K562 (cell line): Measurements from ENCODE around the gene ATP5ME. TPM values are rescaled to one million over a fixed set of nuclear protein-coding genes. Genes with fewer than 3 reads are reported as not detected.

ENCODE experiments used
- CBX2 ChIP-seq: fragments of 200-600 bp; sonication (generic); IDR thresholded peaks from one replicate; pipeline ENCODE4 v1.6.1; 2012; ENCODE audit warnings: mild to moderate bottlenecking, low read length, inconsistent platforms; ENCODE audit not compliant: insufficient read depth, poor library complexity, severe bottlenecking
- CEBPB ChIP-seq: fragments of 450-650 bp; IDR thresholded peaks from 2 replicates; pipeline ENCODE4 v1.6.1; 2016; ENCODE audit warnings: missing genetic modification characterization, missing compliant biosample characterization
- KLF13 ChIP-seq: fragments of 450-650 bp; IDR thresholded peaks from 2 replicates; pipeline ENCODE4 v1.6.1; 2016; ENCODE audit warnings: missing genetic modification characterization, low read depth, mild to moderate bottlenecking, missing compliant biosample characterization, moderate library complexity, borderline replicate concordance
- MCM5 ChIP-seq: fragments of 450-650 bp; IDR thresholded peaks from 2 replicates; pipeline ENCODE4 v1.6.1; 2016; ENCODE audit warnings: low read depth
- MLX ChIP-seq, 2 experiments: fragments of 450-650 bp in 1 of 2; sonication (generic) in 1 of 2; formaldehyde crosslinking; conservative IDR thresholded peaks; 2 replicates each; pipeline versions ENCODE4 v1.4.0 to v1.8.1; 2020 to 2022; ENCODE audit warnings: mild to moderate bottlenecking in 1 of 2, missing genetic modification reagents in 1 of 2
- MXI1 ChIP-seq: IDR thresholded peaks from 2 replicates; pipeline ENCODE4 v1.6.1; 2011; ENCODE audit warnings: low read depth, mild to moderate bottlenecking, improper control_type of control experiment, low read length
- MYC ChIP-seq, 2 experiments: fragments of 250-450 bp in 1 of 2; sonication (Bioruptor Pico) in 1 of 2; IDR thresholded peaks; 2 replicates each; pipeline versions ENCODE4 v1.5.1 to v1.6.1; 2012 to 2021; ENCODE audit warnings: low read depth in 2 of 2, borderline replicate concordance in 1 of 2, improper control_type of control experiment in 1 of 2, low read length in 1 of 2, mild to moderate bottlenecking in 1 of 2, moderate library complexity in 1 of 2
- NFIX ChIP-seq: fragments of 250-450 bp; sonication (Bioruptor Pico); IDR thresholded peaks from 2 replicates; pipeline ENCODE4 v1.4.0; 2020; ENCODE audit warnings: low read depth, mild to moderate bottlenecking, moderate library complexity
- NR2C2 ChIP-seq, 2 experiments: fragments of 200-800 bp in 1 of 2; sonication (Bioruptor generic) in 1 of 2; sonication (generic) in 1 of 2; formaldehyde crosslinking in 1 of 2; IDR thresholded peaks; 2 replicates each; pipeline versions ENCODE4 v1.6.1 to v1.8.0; 2016 to 2022; ENCODE audit warnings: mild to moderate bottlenecking in 1 of 2, missing compliant biosample characterization in 1 of 2, missing genetic modification characterization in 1 of 2, missing genetic modification reagents in 1 of 2
- PURB ChIP-seq: sonication (generic); formaldehyde crosslinking; IDR thresholded peaks from 2 replicates; pipeline ENCODE4 v1.9.0; 2021; ENCODE audit warnings: low read depth, mild to moderate bottlenecking, missing genetic modification reagents
- RHOXF2B ChIP-seq: fragments of 250-450 bp; sonication (Bioruptor Pico); conservative IDR thresholded peaks from 2 replicates; pipeline ENCODE4 v1.5.1; 2021
- ZBTB49 ChIP-seq: sonication (generic); formaldehyde crosslinking; IDR thresholded peaks from 2 replicates; pipeline ENCODE4 v1.8.0; 2022; ENCODE audit warnings: missing genetic modification reagents, mild to moderate bottlenecking, borderline replicate concordance
- ZNF445 ChIP-seq: fragments of 250-450 bp; sonication (Bioruptor Pico); IDR thresholded peaks from 2 replicates; pipeline ENCODE4 v1.4.0; 2020; ENCODE audit warnings: low read depth, mild to moderate bottlenecking, moderate library complexity
- ZNF780A ChIP-seq: fragments of 250-450 bp; sonication (Bioruptor Pico); IDR thresholded peaks from 2 replicates; pipeline ENCODE4 v1.5.0; 2021; ENCODE audit warnings: mild to moderate bottlenecking
- polyA plus RNA-seq, 8 experiments: library from polyadenylated mRNA; depleted of rRNA in 4 of 8; stranded (reverse) in 5 of 8; unstranded in 3 of 8; fragments of >200 nt; fragmentation: Nextera tagmentation in 2 of 8; fragmentation: Illumina TruSeq in 1 of 8; extraction: Ambion mirVana in 2 of 8; extraction: Trizol in 1 of 8; gene quantifications; 2 replicates each; pipeline versions ENCODE4 v1.2.1 to v1.2.3, GENCODE V29; 2011 to 2014; ENCODE audit warnings: inconsistent platforms in 1 of 8, missing spikeins in 1 of 8
- total RNA-seq, 7 experiments: library from RNA; depleted of rRNA in 6 of 7; stranded (reverse); fragments of >200 nt in 6 of 7; fragmentation: Illumina TruSeq in 2 of 7; extraction: Trizol in 2 of 7; gene quantifications; 2 replicates each; pipeline versions ENCODE4 v1.2.1 to v1.2.3, GENCODE V29; 2011 to 2021; ENCODE audit warnings: low replicate concordance in 1 of 7
- TF ChIP-seq, protein P1 (sequence below), 3 experiments: IDR thresholded peaks in 2 of 3; conservative IDR thresholded peaks in 1 of 3; 2 replicates each; pipeline ENCODE4 v1.5.1; 2011 to 2012; ENCODE audit warnings: low read length in 3 of 3, mild to moderate bottlenecking in 3 of 3, control low read depth in 2 of 3, improper control_type of control experiment in 1 of 3, inconsistent platforms in 1 of 3, low read depth in 1 of 3, mixed read lengths in 1 of 3, moderate library complexity in 1 of 3; ENCODE audit not compliant: insufficient read depth in 2 of 3
- TF ChIP-seq, protein P2 (sequence below): fragments of 450-650 bp; IDR thresholded peaks from 2 replicates; pipeline ENCODE4 v1.6.1; 2017; ENCODE audit warnings: antibody characterized with exemption
- TF ChIP-seq, protein P3 (sequence below): fragments of 450-650 bp; formaldehyde crosslinking; IDR thresholded peaks from 2 replicates; pipeline ENCODE4 v1.4.0; 2020; ENCODE audit warnings: mild to moderate bottlenecking

ATP5ME gene
- total and polyA plus RNA-seq, 9 of the 15 experiments (the other 6 are each of a cell fraction or from before 2014, with no cell fraction given): 509 to 2,480 (median 887) TPM

GRCh38 chr4:687048-687970, 13.2 kb upstream of the ATP5ME start (continued):
- TF ChIP-seq MYC (IDR thresholded peaks at IDR 0.05; ENCODE audit: low read depth, low read length) (peak; percentile 66), MYC (CRISPR knock-in tag; IDR thresholded peaks at IDR 0.05; ENCODE audit: borderline replicate concordance, low read depth) (no peak), NFIX (CRISPR knock-in tag) (no peak), MCM5 (no peak), MXI1 (no peak), ZBTB49 (no peak), PURB (CRISPR knock-in tag) (no peak), ZNF445 (CRISPR knock-in tag) (no peak), RHOXF2B (CRISPR knock-in tag) (no peak), CEBPB (tag) (peak; percentile 95), KLF13 (tag) (no peak), ZNF780A (no peak), NR2C2 (CRISPR knock-in tag; IDR thresholded peaks at IDR 0.05) (peak; percentile 45; the same call in 1 of the 2 replicates), NR2C2 (tag; IDR thresholded peaks at IDR 0.05) (peak; percentile 92), CBX2 (no peak), MLX (CRISPR knock-in tag; conservative IDR thresholded peaks at IDR 0.05) (0 out of 4 replicates have a peak, but pooled peaks of 1 of the 2 experiments have one; percentile 44)
- TF ChIP-seq, protein P1, sequence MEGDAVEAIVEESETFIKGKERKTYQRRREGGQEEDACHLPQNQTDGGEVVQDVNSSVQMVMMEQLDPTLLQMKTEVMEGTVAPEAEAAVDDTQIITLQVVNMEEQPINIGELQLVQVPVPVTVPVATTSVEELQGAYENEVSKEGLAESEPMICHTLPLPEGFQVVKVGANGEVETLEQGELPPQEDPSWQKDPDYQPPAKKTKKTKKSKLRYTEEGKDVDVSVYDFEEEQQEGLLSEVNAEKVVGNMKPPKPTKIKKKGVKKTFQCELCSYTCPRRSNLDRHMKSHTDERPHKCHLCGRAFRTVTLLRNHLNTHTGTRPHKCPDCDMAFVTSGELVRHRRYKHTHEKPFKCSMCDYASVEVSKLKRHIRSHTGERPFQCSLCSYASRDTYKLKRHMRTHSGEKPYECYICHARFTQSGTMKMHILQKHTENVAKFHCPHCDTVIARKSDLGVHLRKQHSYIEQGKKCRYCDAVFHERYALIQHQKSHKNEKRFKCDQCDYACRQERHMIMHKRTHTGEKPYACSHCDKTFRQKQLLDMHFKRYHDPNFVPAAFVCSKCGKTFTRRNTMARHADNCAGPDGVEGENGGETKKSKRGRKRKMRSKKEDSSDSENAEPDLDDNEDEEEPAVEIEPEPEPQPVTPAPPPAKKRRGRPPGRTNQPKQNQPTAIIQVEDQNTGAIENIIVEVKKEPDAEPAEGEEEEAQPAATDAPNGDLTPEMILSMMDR (IDR thresholded peaks at IDR 0.05 in 2 of 3, conservative IDR thresholded peaks at IDR 0.05 in 1 of 3; ENCODE audit: insufficient read depth in 2 of 3, low read depth in 1 of 3, low read length in 3 of 3): no peak
- TF ChIP-seq, protein P2, sequence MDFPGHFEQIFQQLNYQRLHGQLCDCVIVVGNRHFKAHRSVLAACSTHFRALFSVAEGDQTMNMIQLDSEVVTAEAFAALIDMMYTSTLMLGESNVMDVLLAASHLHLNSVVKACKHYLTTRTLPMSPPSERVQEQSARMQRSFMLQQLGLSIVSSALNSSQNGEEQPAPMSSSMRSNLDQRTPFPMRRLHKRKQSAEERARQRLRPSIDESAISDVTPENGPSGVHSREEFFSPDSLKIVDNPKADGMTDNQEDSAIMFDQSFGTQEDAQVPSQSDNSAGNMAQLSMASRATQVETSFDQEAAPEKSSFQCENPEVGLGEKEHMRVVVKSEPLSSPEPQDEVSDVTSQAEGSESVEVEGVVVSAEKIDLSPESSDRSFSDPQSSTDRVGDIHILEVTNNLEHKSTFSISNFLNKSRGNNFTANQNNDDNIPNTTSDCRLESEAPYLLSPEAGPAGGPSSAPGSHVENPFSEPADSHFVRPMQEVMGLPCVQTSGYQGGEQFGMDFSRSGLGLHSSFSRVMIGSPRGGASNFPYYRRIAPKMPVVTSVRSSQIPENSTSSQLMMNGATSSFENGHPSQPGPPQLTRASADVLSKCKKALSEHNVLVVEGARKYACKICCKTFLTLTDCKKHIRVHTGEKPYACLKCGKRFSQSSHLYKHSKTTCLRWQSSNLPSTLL: no peak
- TF ChIP-seq, protein P3, sequence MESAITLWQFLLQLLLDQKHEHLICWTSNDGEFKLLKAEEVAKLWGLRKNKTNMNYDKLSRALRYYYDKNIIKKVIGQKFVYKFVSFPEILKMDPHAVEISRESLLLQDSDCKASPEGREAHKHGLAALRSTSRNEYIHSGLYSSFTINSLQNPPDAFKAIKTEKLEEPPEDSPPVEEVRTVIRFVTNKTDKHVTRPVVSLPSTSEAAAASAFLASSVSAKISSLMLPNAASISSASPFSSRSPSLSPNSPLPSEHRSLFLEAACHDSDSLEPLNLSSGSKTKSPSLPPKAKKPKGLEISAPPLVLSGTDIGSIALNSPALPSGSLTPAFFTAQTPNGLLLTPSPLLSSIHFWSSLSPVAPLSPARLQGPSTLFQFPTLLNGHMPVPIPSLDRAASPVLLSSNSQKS: no peak
